ENCODE results near the gene SSX2IP.

GRCh38 chr1:84688463-84689061, 1.7 kb downstream of the SSX2IP start:
- no peak for TF ChIP-seq CTCF (IDR thresholded peaks at IDR 0.05; ENCODE audit: low read depth, low read length, missing input control)
- TF ChIP-seq SP1 (IDR thresholded peaks at IDR 0.05) = no peak
- TF ChIP-seq TAF1 (conservative IDR thresholded peaks at IDR 0.05) = no peak
- no peak for TF ChIP-seq EGR1 (IDR thresholded peaks at IDR 0.05; ENCODE audit: low read depth in 2 of 2)
- TF ChIP-seq RXRA (IDR thresholded peaks at IDR 0.05) = no peak

All from liver (tissue), 3 donors.